ENCODE results near the gene VAV2.
"Not testable (repeated sequence)": the region's sequence is repeated elsewhere in the genome, so short reads cannot be mapped to it uniquely, and the experiment has no call there.

VAV2 gene

GRCh38 chr9:133771486-133772482 is 220.3 kb downstream of the VAV2 start:
- no peak for DNase-seq

GRCh38 chr9:133770076-133770777 is 221.9 kb downstream of the VAV2 start:
- no peak for DNase-seq

- no peak for DNase-seq
Measured at GRCh38 chr9:133769511-133770075, 222.5 kb downstream of the VAV2 start.

GRCh38 chr9:133768859-133769510 is 223.1 kb downstream of the VAV2 start:
- no peak for DNase-seq

- no peak for DNase-seq
Measured at GRCh38 chr9:133768371-133768858, 223.7 kb downstream of the VAV2 start.

- DNase-seq = no peak
Measured at GRCh38 chr9:133767625-133768024, 224.5 kb downstream of the VAV2 start.

- no peak for DNase-seq
Measured at GRCh38 chr9:133767008-133767407, 225.1 kb downstream of the VAV2 start.

GRCh38 chr9:133766234-133766633 is 225.9 kb downstream of the VAV2 start:
- DNase-seq = not testable (repeated sequence)

GRCh38 chr9:133763272-133764183 is 228.6 kb downstream of the VAV2 start:
- DNase-seq = no peak

- DNase-seq = no peak
Measured at GRCh38 chr9:133762488-133763271, 229.4 kb downstream of the VAV2 start.

GRCh38 chr9:133761641-133762248 is 230.4 kb downstream of the VAV2 start:
- no peak for DNase-seq

GRCh38 chr9:133760713-133761290 is 231.3 kb downstream of the VAV2 start:
- DNase-seq = no peak

- DNase-seq = no peak
Measured at GRCh38 chr9:133759946-133760345, 232.2 kb downstream of the VAV2 start.

- DNase-seq = no peak
Measured at GRCh38 chr9:133759146-133759900, 232.8 kb downstream of the VAV2 start.

GRCh38 chr9:133758228-133758627 is 233.9 kb downstream of the VAV2 start:
- no peak for DNase-seq

- no peak for DNase-seq
Measured at GRCh38 chr9:133754688-133755227, 237.4 kb downstream of the VAV2 start.

- no peak for DNase-seq
Measured at GRCh38 chr9:133754187-133754586, 237.9 kb downstream of the VAV2 start.
